ENCODE measurements around the gene TMBIM4. TPM values are rescaled to one million over a fixed set of nuclear protein-coding genes. Genes with fewer than 3 reads are reported as not detected.
A peak's percentile ranks its signal among the peaks of the same experiment; 100 is the strongest.

The TMBIM4 gene
- total RNA-seq, 4 donors from 2014 or later = 66.4 to 108 (median 83.7) TPM

DNA sequence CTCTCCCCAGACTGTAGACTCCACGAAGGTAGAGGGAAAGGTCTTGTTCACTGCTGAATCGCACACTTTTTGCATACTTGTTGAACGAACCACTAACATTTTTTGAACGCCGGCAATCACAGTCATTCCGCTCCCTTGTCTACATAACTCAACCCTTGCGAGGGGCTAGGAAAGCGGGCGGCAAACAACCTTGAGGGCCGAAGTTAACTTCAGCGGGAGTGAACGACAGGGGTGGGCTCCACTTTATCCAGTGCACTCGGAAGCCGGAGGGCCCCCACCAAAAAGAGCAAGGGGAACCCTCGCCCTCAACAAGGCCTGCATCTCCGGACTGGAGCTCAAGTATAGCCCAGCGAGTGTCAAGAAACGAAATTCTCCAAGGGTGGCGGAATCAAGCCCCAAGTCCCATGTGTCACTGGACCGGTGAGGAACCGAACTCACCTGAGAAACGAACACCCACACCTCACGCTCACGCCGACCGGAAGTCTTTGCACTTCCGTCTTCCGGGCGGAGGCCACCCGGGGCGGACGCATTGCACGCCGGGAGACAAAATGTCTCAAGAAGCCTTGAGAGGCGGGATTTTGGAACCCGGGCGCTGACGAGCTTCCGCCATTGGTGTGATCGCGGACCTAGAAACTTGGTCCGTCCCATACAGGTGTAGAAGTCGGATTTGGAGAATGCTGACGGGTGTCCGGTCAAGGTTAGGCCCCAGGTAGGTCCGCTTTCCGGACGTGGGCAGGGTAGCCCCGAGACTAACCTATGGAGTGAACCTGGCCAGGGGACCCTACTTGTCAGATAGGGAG, 39.3 kb downstream of the TMBIM4 start, which contains the start of gene LLPH:
Gene LLPH, minus strand, starts transcription at position 484 of the 800 bp plus-strand sequence. CDS start 1,644 bp downstream, outside the sequence.
- intact Hi-C loops (cut with DNase I; ENCODE audit: low total_unique reads) = no loop called here
- TF ChIP-seq, protein P1, sequence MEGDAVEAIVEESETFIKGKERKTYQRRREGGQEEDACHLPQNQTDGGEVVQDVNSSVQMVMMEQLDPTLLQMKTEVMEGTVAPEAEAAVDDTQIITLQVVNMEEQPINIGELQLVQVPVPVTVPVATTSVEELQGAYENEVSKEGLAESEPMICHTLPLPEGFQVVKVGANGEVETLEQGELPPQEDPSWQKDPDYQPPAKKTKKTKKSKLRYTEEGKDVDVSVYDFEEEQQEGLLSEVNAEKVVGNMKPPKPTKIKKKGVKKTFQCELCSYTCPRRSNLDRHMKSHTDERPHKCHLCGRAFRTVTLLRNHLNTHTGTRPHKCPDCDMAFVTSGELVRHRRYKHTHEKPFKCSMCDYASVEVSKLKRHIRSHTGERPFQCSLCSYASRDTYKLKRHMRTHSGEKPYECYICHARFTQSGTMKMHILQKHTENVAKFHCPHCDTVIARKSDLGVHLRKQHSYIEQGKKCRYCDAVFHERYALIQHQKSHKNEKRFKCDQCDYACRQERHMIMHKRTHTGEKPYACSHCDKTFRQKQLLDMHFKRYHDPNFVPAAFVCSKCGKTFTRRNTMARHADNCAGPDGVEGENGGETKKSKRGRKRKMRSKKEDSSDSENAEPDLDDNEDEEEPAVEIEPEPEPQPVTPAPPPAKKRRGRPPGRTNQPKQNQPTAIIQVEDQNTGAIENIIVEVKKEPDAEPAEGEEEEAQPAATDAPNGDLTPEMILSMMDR (IDR thresholded peaks at IDR 0.05) = no peak
- TF ChIP-seq POLR2A (IDR thresholded peaks at IDR 0.05) = peak in 1 of 2 donors; percentile 35
- WGBS, 2 donors = 0% methylated on average over 45 to 46 of the region's 49 CpGs
- peak within 1 kb of the TSS; percentile 92 for H3K4me3 ChIP-seq (ENCODE audit: low read depth, poor library complexity, severe bottlenecking)
- peak; percentile 88 to 97 for DNase-seq (ENCODE audit: low spot score in 2 of 2)

DNA sequence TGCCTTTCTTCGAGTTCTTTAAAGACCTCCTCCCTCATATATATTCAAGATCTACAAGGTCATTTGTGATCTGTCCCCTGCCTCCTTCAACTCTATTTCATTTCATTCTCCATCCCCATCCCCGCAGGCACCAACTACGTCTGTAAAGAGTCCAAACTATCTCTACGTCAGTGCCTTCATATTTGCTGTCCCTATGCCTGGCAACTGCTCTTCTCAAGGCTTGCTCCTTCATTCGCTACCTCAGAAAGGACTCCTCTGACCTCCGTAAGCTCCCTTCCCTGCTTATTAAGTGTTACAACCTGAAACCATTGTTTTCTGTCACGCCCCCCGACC, 39.9 kb downstream of the TMBIM4 start:
- no peak for TF ChIP-seq POLR2A (IDR thresholded peaks at IDR 0.05)
- TF ChIP-seq, protein P1 (IDR thresholded peaks at IDR 0.05) = no peak
- peak overlapping the region; percentile 92 for H3K4me3 ChIP-seq (ENCODE audit: low read depth, poor library complexity, severe bottlenecking)
- DNase-seq (ENCODE audit: low spot score in 2 of 2) = no peak
- 2 to 4% methylated on average over 8 of the region's 8 CpGs for WGBS, 2 donors
- intact Hi-C loops (cut with DNase I; ENCODE audit: low total_unique reads) = no loop called here

DNA sequence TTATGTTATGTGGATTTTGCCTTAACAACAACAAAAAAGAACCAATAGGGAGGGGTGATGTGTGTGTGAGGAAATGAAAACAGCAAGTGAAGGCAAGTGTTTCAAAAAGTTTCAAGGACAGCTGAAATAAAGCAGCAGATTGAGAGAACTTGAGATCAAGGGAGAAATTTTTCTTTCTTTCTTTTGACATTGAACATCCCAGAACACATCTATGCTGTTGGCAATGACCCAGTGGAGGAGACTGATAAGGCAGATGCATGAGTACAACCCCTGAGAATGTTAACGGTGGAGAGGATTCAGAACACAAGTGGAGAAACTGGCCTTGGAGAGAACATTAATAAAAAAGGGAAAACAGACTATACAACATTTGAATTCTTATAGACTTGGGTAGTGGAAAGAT, 42.1 kb downstream of the TMBIM4 start:
- 75 to 76% methylated on average over 1 of the region's 1 CpG for WGBS, 2 donors
- intact Hi-C loops (cut with DNase I; ENCODE audit: low total_unique reads) = no loop called here
- TF ChIP-seq, protein P1 (IDR thresholded peaks at IDR 0.05) = no peak
- TF ChIP-seq POLR2A (IDR thresholded peaks at IDR 0.05) = no peak
- no peak for DNase-seq (ENCODE audit: low spot score in 2 of 2)
- no peak overlapping the region for H3K4me3 ChIP-seq (ENCODE audit: low read depth, poor library complexity, severe bottlenecking)

DNA sequence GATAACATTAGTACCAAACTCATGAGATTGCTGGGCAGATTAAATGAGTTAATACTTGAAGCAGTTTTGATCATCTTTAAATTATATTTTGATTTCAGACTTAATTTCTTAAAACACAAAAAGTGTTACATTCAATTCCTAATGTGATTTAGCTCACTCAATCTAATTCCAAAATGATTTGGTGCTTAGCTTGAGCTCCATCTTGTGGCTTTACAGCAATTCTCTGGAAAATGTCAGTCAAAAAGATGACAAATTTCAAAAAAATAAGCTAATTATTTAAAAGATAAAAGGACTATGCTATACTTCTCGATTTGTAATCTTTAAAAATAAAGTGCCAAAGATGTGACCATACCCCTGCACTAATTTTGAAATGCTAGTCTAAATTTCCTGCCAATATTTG, 49.3 kb downstream of the TMBIM4 start:
- intact Hi-C loops (cut with DNase I; ENCODE audit: low total_unique reads) = no loop called here
- no peak overlapping the region for H3K4me3 ChIP-seq (ENCODE audit: low read depth, poor library complexity, severe bottlenecking)
- no peak for TF ChIP-seq POLR2A (IDR thresholded peaks at IDR 0.05)
- TF ChIP-seq, protein P1 (IDR thresholded peaks at IDR 0.05) = no peak
- 75 to 84% methylated on average over 1 of the region's 1 CpG for WGBS, 2 donors
- no peak for DNase-seq (ENCODE audit: low spot score in 2 of 2)

DNA sequence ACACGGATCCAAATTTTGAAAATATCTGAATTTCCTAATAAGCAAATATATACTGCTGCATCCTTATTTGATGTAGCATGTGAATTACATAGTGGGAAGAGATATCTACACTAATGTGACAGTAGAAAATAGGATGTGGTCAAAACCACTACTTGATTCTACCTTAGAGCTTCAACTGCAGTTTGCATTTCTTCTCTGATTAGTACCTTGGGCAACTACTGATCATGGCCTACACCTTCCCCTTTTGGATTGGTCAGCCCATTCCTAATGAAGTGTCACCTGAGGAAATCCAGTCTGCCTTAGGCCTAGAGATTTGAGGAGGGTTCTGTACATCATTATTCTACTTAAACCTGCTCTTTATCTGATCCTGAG, 49.9 kb downstream of the TMBIM4 start:
- 87 to 93% methylated on average over 1 of the region's 1 CpG for WGBS, 2 donors
- intact Hi-C loops (cut with DNase I; ENCODE audit: low total_unique reads) = no loop called here

More for the DNA sequence above, 49.9 kb downstream of the TMBIM4 start:
- H3K4me3 ChIP-seq (ENCODE audit: low read depth, poor library complexity, severe bottlenecking) = no peak overlapping the region
- TF ChIP-seq, protein P1 (IDR thresholded peaks at IDR 0.05) = no peak
- no peak for TF ChIP-seq POLR2A (IDR thresholded peaks at IDR 0.05)
- no peak for DNase-seq (ENCODE audit: low spot score in 2 of 2)

Data from lower leg skin (tissue), 4 donors.